ENCODE data around the gene DBNDD1.
"Not testable (repeated sequence)": the region's sequence is repeated elsewhere in the genome, so short reads cannot be mapped to it uniquely, and the experiment has no call there.

Gene DBNDD1

GRCh38 chr16:89986600-89986999, 32.7 kb downstream of the DBNDD1 start:
- no peak for DNase-seq

- no peak for DNase-seq
Measured at GRCh38 chr16:89985219-89985618, 34.0 kb downstream of the DBNDD1 start.

GRCh38 chr16:89984216-89984615, 35.0 kb downstream of the DBNDD1 start:
- DNase-seq: peak; percentile 58

- peak; percentile 76 for DNase-seq
Measured at GRCh38 chr16:89983536-89983935, 35.7 kb downstream of the DBNDD1 start.

GRCh38 chr16:89982318-89982717, 36.9 kb downstream of the DBNDD1 start:
- DNase-seq: no peak

GRCh38 chr16:89981414-89981813, 37.8 kb downstream of the DBNDD1 start:
- peak; percentile 77 for DNase-seq

GRCh38 chr16:89974870-89975269, 44.4 kb downstream of the DBNDD1 start:
- DNase-seq: no peak

GRCh38 chr16:89973654-89974335, 45.5 kb downstream of the DBNDD1 start:
- DNase-seq: peak; percentile 35

- DNase-seq: no peak
Measured at GRCh38 chr16:89973235-89973634, 46.0 kb downstream of the DBNDD1 start.

GRCh38 chr16:89972244-89973234, 46.7 kb downstream of the DBNDD1 start:
- DNase-seq: peak; percentile 96

- no peak for DNase-seq
Measured at GRCh38 chr16:89971495-89972243, 47.6 kb downstream of the DBNDD1 start.

GRCh38 chr16:89969741-89970410, 49.4 kb downstream of the DBNDD1 start:
- no peak for DNase-seq

- DNase-seq: not testable (repeated sequence)
Measured at GRCh38 chr16:89968074-89968473, 51.2 kb downstream of the DBNDD1 start.

- DNase-seq: not testable (repeated sequence)
Measured at GRCh38 chr16:89967436-89967835, 51.8 kb downstream of the DBNDD1 start.

GRCh38 chr16:89966756-89967155, 52.5 kb downstream of the DBNDD1 start:
- DNase-seq: no peak

GRCh38 chr16:89965447-89966225, 53.6 kb downstream of the DBNDD1 start:
- DNase-seq: no peak

GRCh38 chr16:89964201-89964600, 55.1 kb downstream of the DBNDD1 start:
- DNase-seq: no peak

GRCh38 chr16:89962754-89963498, 56.3 kb downstream of the DBNDD1 start:
- DNase-seq: no peak

GRCh38 chr16:89961920-89962319, 57.3 kb downstream of the DBNDD1 start:
- no peak for DNase-seq

- no peak for DNase-seq
Measured at GRCh38 chr16:89960966-89961365, 58.3 kb downstream of the DBNDD1 start.

GRCh38 chr16:89958596-89958995, 60.7 kb downstream of the DBNDD1 start:
- DNase-seq: no peak

Measured in activated CD4-positive, alpha-beta T cell treated with anti-CD3 and anti-CD28 coated beads, Interleukin-2, Interleukin-6, amounts not matched to agents 100 ng/mL and 50 ng/mL, durations not matched to agents 16 hours and 8 hours (primary cell).